DOHH2 (cell line): ENCODE measurements around the gene L1CAM.

Source experiments
- H3F3A ChIP-seq: fragments of 200-600 bp; sonication (generic), shearing (Covaris generic); 2 replicates; pipeline ENCODE4 v1.6.0; 2016; ENCODE audit warnings: antibody characterized with exemption, mild to moderate bottlenecking; ENCODE audit not compliant: control insufficient read depth, insufficient read depth
- H3K27ac ChIP-seq: fragments of 200-600 bp; sonication (generic); 2 replicates; pipeline ENCODE4 v1.5.1; 2014; ENCODE audit warnings: low read depth, mild to moderate bottlenecking, low read length, moderate library complexity
- H3K27me3 ChIP-seq: fragments of 200-600 bp; sonication (generic); 2 replicates; pipeline ENCODE4 v1.6.1; 2014; ENCODE audit warnings: mild to moderate bottlenecking, low read length, mixed read lengths; ENCODE audit not compliant: control insufficient read depth
- H3K36me3 ChIP-seq: fragments of 200-600 bp; sonication (generic); 2 replicates; pipeline ENCODE4 v1.6.1; 2014; ENCODE audit warnings: mild to moderate bottlenecking, low read length, moderate library complexity, mixed read lengths; ENCODE audit not compliant: control insufficient read depth
- H3K4me1 ChIP-seq: fragments of 200-600 bp; sonication (generic); 2 replicates; pipeline ENCODE4 v1.6.1; 2014; ENCODE audit warnings: mild to moderate bottlenecking, low read length, mixed read lengths; ENCODE audit not compliant: control insufficient read depth
- H3K4me2 ChIP-seq: fragments of 200-600 bp; sonication (generic); 2 replicates; pipeline ENCODE4 v1.6.0; 2014; ENCODE audit warnings: mild to moderate bottlenecking, low read length, moderate library complexity
- H3K4me3 ChIP-seq: fragments of 200-600 bp; sonication (generic); 2 replicates; pipeline ENCODE4 v1.5.1; 2014; ENCODE audit warnings: mild to moderate bottlenecking, low read length, mixed read lengths
- H3K79me2 ChIP-seq: fragments of 200-600 bp; sonication (generic); 2 replicates; pipeline ENCODE4 v1.6.1; 2014; ENCODE audit warnings: mild to moderate bottlenecking, low read length, mixed read lengths; ENCODE audit not compliant: control insufficient read depth
- H3K9me2 ChIP-seq: fragments of 200-600 bp; sonication (generic); replicated peaks from 2 replicates; pipeline ENCODE4 v1.6.1; 2014; ENCODE audit warnings: mild to moderate bottlenecking, low read length, mixed read lengths; ENCODE audit not compliant: control insufficient read depth
- H3K9me3 ChIP-seq: fragments of 200-600 bp; sonication (generic); 2 replicates; pipeline ENCODE4 v1.6.1; 2014; ENCODE audit warnings: antibody characterized with exemption, low read length, mixed read lengths; ENCODE audit not compliant: control insufficient read depth, insufficient read depth
- H4K20me1 ChIP-seq: fragments of 200-600 bp; sonication (generic); 2 replicates; pipeline ENCODE4 v1.6.0; 2014; ENCODE audit warnings: low read depth, mild to moderate bottlenecking, antibody characterized with exemption, low read length, moderate library complexity; ENCODE audit not compliant: control insufficient read depth, insufficient read depth
- EZH2phosphoT487 ChIP-seq: fragments of 200-600 bp; sonication (generic); IDR thresholded peaks from 2 replicates; pipeline ENCODE4 v1.6.1; 2017; ENCODE audit warnings: borderline replicate concordance, mild to moderate bottlenecking, antibody characterized with exemption, low read length, moderate library complexity, mixed read lengths
- TF ChIP-seq, protein P1 (sequence below): fragments of 200-600 bp; sonication (generic); IDR thresholded peaks from one replicate; pipeline ENCODE4 v1.5.1; 2014; ENCODE audit warnings: antibody characterized with exemption, mild to moderate bottlenecking, low read depth, low read length; ENCODE audit not compliant: poor library complexity, severe bottlenecking

Gene L1CAM

DNA sequence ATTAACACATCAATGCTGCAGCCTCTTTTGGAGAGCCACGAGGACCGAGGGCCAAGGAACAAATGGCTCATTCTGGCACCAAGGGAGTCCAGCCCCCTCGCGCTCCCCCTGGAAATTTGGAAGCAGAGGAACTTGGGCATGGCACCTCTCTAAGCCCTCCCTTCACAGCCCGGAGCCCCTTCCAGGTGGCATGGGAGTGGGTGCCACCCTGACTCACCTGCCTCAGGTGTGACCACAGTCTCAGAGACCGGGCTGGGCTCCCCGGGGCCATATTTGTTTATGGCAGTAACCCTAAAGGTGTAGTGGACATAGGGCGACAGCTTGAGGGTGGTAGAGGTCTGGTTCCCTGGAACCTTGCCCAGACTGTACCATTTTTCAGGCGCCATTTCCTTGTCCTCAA, 18.8 kb downstream of the L1CAM start:
- Histone ChIP-seq H4K20me1 (no peaks in the 10 kb centered on the region), H3K36me3 (no peaks in the 10 kb centered on the region), H3K4me3 (no peak overlapping the region), H3K27ac (no peak overlapping the region), H3K9me3 (no peaks in the 10 kb centered on the region), H3F3A (no peaks in the 10 kb centered on the region), H3K4me1 (no peaks in the 10 kb centered on the region), H3K4me2 (no peak overlapping the region), H3K9me2 (no peaks in the 10 kb centered on the region), H3K27me3 (no peaks in the 10 kb centered on the region), H3K79me2 (no peaks in the 10 kb centered on the region)
- no peak for TF ChIP-seq EZH2phosphoT487
- TF ChIP-seq, protein P1, sequence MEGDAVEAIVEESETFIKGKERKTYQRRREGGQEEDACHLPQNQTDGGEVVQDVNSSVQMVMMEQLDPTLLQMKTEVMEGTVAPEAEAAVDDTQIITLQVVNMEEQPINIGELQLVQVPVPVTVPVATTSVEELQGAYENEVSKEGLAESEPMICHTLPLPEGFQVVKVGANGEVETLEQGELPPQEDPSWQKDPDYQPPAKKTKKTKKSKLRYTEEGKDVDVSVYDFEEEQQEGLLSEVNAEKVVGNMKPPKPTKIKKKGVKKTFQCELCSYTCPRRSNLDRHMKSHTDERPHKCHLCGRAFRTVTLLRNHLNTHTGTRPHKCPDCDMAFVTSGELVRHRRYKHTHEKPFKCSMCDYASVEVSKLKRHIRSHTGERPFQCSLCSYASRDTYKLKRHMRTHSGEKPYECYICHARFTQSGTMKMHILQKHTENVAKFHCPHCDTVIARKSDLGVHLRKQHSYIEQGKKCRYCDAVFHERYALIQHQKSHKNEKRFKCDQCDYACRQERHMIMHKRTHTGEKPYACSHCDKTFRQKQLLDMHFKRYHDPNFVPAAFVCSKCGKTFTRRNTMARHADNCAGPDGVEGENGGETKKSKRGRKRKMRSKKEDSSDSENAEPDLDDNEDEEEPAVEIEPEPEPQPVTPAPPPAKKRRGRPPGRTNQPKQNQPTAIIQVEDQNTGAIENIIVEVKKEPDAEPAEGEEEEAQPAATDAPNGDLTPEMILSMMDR = no peak

DNA sequence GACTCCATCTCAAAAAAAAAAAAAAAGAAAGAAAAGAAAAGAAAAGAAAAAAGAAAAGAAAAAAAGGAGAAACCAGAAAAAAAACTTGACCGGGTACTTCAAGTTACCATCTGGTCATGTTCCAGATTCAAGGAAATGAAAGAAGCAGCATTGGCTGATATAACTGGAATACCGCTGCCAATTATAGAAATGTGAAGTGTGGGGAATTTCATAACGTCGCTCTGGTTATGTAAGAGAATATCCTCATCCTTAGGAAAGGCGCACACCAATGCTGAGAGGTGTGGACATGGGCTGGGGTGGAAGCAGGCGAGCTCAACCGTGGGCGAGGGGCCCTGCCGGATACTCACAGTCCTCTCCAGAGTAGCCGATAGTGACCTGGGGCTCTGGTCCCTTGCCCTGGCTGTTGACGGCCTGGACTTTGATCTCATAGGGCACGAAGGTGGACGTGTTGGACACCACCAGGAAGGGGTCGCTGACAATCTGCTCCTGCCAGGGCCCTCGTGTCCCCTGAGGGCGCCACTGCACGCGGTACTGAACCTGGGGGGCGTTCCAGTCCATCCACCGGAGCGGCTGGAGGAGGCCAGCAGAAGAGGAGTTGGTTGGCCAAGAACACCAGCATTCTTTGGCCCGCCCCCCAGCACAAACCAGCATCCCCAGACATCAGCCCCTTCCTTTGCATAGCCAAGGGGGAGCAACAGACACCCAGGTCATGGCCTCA, 19.5 kb downstream of the L1CAM start:
- no peaks in the 10 kb centered on the region for H3K4me1 ChIP-seq
- H3K27me3 ChIP-seq = no peaks in the 10 kb centered on the region
- no peaks in the 10 kb centered on the region for H3K9me2 ChIP-seq
- H4K20me1 ChIP-seq = no peaks in the 10 kb centered on the region
- no peak overlapping the region for H3K4me3 ChIP-seq
- no peaks in the 10 kb centered on the region for H3K79me2 ChIP-seq
- H3K4me2 ChIP-seq = no peak overlapping the region
- no peak overlapping the region for H3K27ac ChIP-seq
- H3K9me3 ChIP-seq = no peaks in the 10 kb centered on the region
- TF ChIP-seq, protein P1 = no peak
- no peak for TF ChIP-seq EZH2phosphoT487
- no peaks in the 10 kb centered on the region for H3F3A ChIP-seq
- no peaks in the 10 kb centered on the region for H3K36me3 ChIP-seq

DNA sequence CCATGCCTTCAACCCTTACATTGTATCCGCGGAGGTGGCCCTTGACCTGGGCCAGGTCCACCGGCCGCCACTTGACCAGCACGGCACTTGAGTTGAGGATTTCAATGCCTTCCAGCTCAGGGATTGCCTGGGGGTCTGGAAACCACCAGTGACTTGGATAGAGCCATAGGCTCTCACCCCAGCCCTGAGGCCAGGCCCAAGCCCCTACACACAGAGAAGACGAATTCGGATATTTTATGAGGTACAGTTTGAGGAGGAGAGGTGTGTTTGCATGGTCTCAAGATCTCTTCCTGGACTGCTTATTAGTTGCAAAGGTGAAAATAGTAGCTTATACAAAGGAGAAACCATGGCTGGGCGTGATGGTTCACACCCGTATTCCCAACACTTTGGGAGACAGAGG, 20.3 kb downstream of the L1CAM start:
- Histone ChIP-seq H3K4me3 (no peak overlapping the region), H4K20me1 (no peaks in the 10 kb centered on the region), H3K27me3 (no peaks in the 10 kb centered on the region), H3K79me2 (no peaks in the 10 kb centered on the region), H3K9me3 (no peaks in the 10 kb centered on the region), H3F3A (no peaks in the 10 kb centered on the region), H3K4me2 (no peak overlapping the region), H3K36me3 (no peaks in the 10 kb centered on the region), H3K4me1 (no peaks in the 10 kb centered on the region), H3K27ac (no peak overlapping the region), H3K9me2 (no peaks in the 10 kb centered on the region)
- TF ChIP-seq EZH2phosphoT487 = no peak
- TF ChIP-seq, protein P1 = no peak

DNA sequence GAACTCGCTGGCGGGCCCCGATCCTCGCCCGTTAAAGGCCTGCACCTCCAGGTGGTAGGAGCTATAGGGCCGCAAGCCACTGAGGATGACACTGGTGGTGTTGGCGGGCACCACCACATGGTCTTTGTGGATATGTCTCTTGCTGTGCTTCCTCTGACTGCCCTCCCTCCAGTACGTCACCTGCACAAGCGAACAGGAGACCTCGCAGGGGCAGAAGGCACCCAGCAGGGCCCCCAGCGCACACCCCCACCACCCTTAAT, 20.7 kb downstream of the L1CAM start:
- no peaks in the 10 kb centered on the region for H3K36me3 ChIP-seq
- H3K27ac ChIP-seq = no peak overlapping the region
- no peak overlapping the region for H3K4me2 ChIP-seq
- H3K27me3 ChIP-seq = no peaks in the 10 kb centered on the region
- H3K79me2 ChIP-seq = no peaks in the 10 kb centered on the region
- no peaks in the 10 kb centered on the region for H3F3A ChIP-seq
- no peaks in the 10 kb centered on the region for H4K20me1 ChIP-seq
- no peaks in the 10 kb centered on the region for H3K9me2 ChIP-seq
- TF ChIP-seq EZH2phosphoT487 = no peak
- TF ChIP-seq, protein P1 = no peak
- H3K9me3 ChIP-seq = no peaks in the 10 kb centered on the region
- H3K4me3 ChIP-seq = no peak overlapping the region
- H3K4me1 ChIP-seq = no peaks in the 10 kb centered on the region
